Right lobe of liver (tissue), 6 donors: Measurements from ENCODE around the gene GNPTAB. TPM values are rescaled to one million over a fixed set of nuclear protein-coding genes. Genes with fewer than 3 reads are reported as not detected.

Experiments used
- ATAC-seq, 4 donors: fragments of 200-7000 bp; cut with Tn5 transposase; one replicate each; pipeline ENCODE4 v1.9.1; 2020; ENCODE audit warnings: mild to moderate bottlenecking in 4 of 4, moderate library complexity in 4 of 4
- DNase-seq, 3 donors: peaks; one replicate each; pipeline ENCODE4 v3.0.0-alpha.2; 2020
- H3K27ac ChIP-seq, 3 donors: fragments of 200-600 bp; one replicate each; pipeline ENCODE4 v1.8.0; 2022
- H3K27me3 ChIP-seq, 2 donors: fragments of 200-600 bp; one replicate each; pipeline ENCODE4 v1.8.0; 2022
- H3K36me3 ChIP-seq, 4 donors: fragments of 200-600 bp; sonication (generic) in 1 of 4; one replicate each; pipeline versions ENCODE4 v1.5.1 to v1.8.0; 2017 to 2022; ENCODE audit warnings: control low read depth in 1 of 4
- H3K4me1 ChIP-seq, 4 donors: fragments of 200-600 bp; sonication (generic) in 1 of 4; one replicate each; pipeline versions ENCODE4 v1.5.1 to v1.8.0; 2017 to 2022; ENCODE audit warnings: control low read depth in 1 of 4
- H3K4me3 ChIP-seq, 3 donors: fragments of 200-600 bp; one replicate each; pipeline ENCODE4 v1.8.0; 2022
- H3K9me3 ChIP-seq, 4 donors: fragments of 200-600 bp; sonication (generic) in 1 of 4; one replicate each; pipeline versions ENCODE4 v1.5.1 to v1.8.0; 2017 to 2022; ENCODE audit warnings: control low read depth in 1 of 4
- CTCF ChIP-seq, 4 donors: fragments of 200-600 bp in 3 of 4; fragments of 450-650 bp in 1 of 4; IDR thresholded peaks; one replicate each; pipeline versions ENCODE4 v1.5.1 to v1.8.0; 2016 to 2022; ENCODE audit warnings: antibody characterized with exemption in 4 of 4, mild to moderate bottlenecking in 2 of 4
- POLR2A ChIP-seq: fragments of 450-650 bp; IDR thresholded peaks from one replicate; pipeline ENCODE4 v1.6.1; 2017; ENCODE audit warnings: antibody characterized with exemption, mild to moderate bottlenecking
- WGBS: methylation state at CpG from one replicate; pipeline ENCODE4 v1.1.6; 2018; ENCODE audit warnings: low coverage, low lambda C conversion rate; ENCODE audit not compliant: insufficient coverage; ENCODE audit errors: missing lambda C conversion rate; 5-methylcytosine and 5-hydroxymethylcytosine counted together
- intact Hi-C, 2 donors: fragments of 100-400 bp; cut with DNase I; formaldehyde crosslinking; loops; one replicate each; pipeline versions ENCODE4 v1.11.2 to v1.14.1; 2022
- total RNA-seq, 6 experiments: library from RNA; depleted of rRNA in 2 of 6; stranded (reverse); fragments of >200 nt in 2 of 6; fragmentation: NEBNext Ultra II Directional in 3 of 6; extraction: Animal tissue kit (Norgen Biotek cat#: 25700) in 3 of 6; gene quantifications; one replicate each; pipeline versions ENCODE4 v1.1.0 to v1.2.4, GENCODE V29; 2016 to 2023
- donor health status: DM: no; HTN: yes; CAD: no.
- donor health status: DM: no; HTN: no; CAD: no.
- donor health status: DM: no; HTN: no; CAD: no.
- donor health status: DM: no; HTN: yes; CAD: no.
- donor health status: DM: no; HTN: yes; CAD: no.

The GNPTAB gene
- total RNA-seq, 6 experiments from 2014 or later, result 8.8 to 17.4 (median 14.1) TPM

- TF ChIP-seq POLR2A, result no peak
Observed at GRCh38 chr12:101841069-101841468, 10.3 kb upstream of the GNPTAB start.

GRCh38 chr12:101839324-101840283, 8.8 kb upstream of the GNPTAB start:
- ATAC-seq (peak; percentile 82 to 93 (median 88)), DNase-seq (peak in 1 of 3 donors; percentile 61)
- intact Hi-C loops, result loop anchor here (10.0 kb wide), 2 partner anchors 65 to 425 kb away; no protein-coding TSS in a partner anchor
- no peaks in the 10 kb centered on the region for H3K36me3 ChIP-seq
- H3K9me3 ChIP-seq, result no peaks in the 10 kb centered on the region
- no peak overlapping the region for H3K4me3 ChIP-seq
- peak; percentile 80 to 90 (median 88) for TF ChIP-seq CTCF (IDR thresholded peaks at IDR 0.05)
- TF ChIP-seq POLR2A, result no peak
- H3K4me1 ChIP-seq, result peaks cover 0 to 6% (median 0%) of the 10 kb centered on the region in 4 donors
- WGBS, result 13% methylated on average over 5 of the region's 6 CpGs
- H3K27me3 ChIP-seq, result no peaks in the 10 kb centered on the region
- H3K27ac ChIP-seq, result no peak overlapping the region

More at GRCh38 chr12:101841069-101841468, 10.3 kb upstream of the GNPTAB start:
- Histone ChIP-seq H3K36me3 (no peaks in the 10 kb centered on the region), H3K27me3 (no peaks in the 10 kb centered on the region), H3K4me3 (no peak overlapping the region), H3K9me3 (no peaks in the 10 kb centered on the region), H3K27ac (no peak overlapping the region), H3K4me1 (peaks cover 0 to 6% (median 0%) of the 10 kb centered on the region in 4 donors)
- intact Hi-C loops, result no loop called here
- ATAC-seq (no peak), DNase-seq (no peak)
- 91% methylated on average over 4 of the region's 4 CpGs for WGBS

GRCh38 chr12:101838628-101839323, 8.0 kb upstream of the GNPTAB start:
- Histone ChIP-seq H3K4me3 (no peak overlapping the region), H3K27ac (no peak overlapping the region), H3K27me3 (no peaks in the 10 kb centered on the region), H3K4me1 (peaks cover 0 to 6% (median 0%) of the 10 kb centered on the region in 4 donors), H3K36me3 (no peaks in the 10 kb centered on the region), H3K9me3 (no peaks in the 10 kb centered on the region)
- 61% methylated on average over 3 of the region's 3 CpGs for WGBS
- TF ChIP-seq CTCF (IDR thresholded peaks at IDR 0.05) (no peak), POLR2A (no peak)
- intact Hi-C loops, result loop anchor here (10.0 kb wide), 2 partner anchors 64 to 424 kb away; no protein-coding TSS in a partner anchor
- ATAC-seq (no peak), DNase-seq (no peak)

GRCh38 chr12:101832030-101832429, 1.3 kb upstream of the GNPTAB start:
- Histone ChIP-seq H3K9me3 (no peaks in the 10 kb centered on the region), H3K4me3 (no peak overlapping the region), H3K27me3 (no peaks in the 10 kb centered on the region), H3K4me1 (peaks cover 0 to 5% (median 0%) of the 10 kb centered on the region in 4 donors), H3K36me3 (no peaks in the 10 kb centered on the region), H3K27ac (no peak overlapping the region)
- no peak for ATAC-seq
- intact Hi-C loops, result loop anchor here (10.0 kb wide), 2 partner anchors 57 to 417 kb away; no protein-coding TSS in a partner anchor
- DNase-seq, result no peak
- TF ChIP-seq CTCF (IDR thresholded peaks at IDR 0.05) (no peak), POLR2A (no peak)
- WGBS, result 82% methylated on average over 1 of the region's 1 CpG
